Sigmoid colon (tissue), 3 donors: ENCODE results near the gene PATJ.
A peak's percentile ranks its signal among the peaks of the same experiment; 100 is the strongest.

Experiments used
- CTCF ChIP-seq, 4 experiments: fragments of 450-650 bp in 3 of 4; fragments of 200-600 bp in 1 of 4; IDR thresholded peaks; one replicate each; pipeline ENCODE4 v1.5.1; 2016 to 2019; ENCODE audit warnings: antibody characterized with exemption in 4 of 4, mild to moderate bottlenecking in 3 of 4, moderate library complexity in 2 of 4
- POLR2A ChIP-seq, 2 donors: fragments of 450-650 bp; IDR thresholded peaks; one replicate each; pipeline ENCODE4 v1.6.1; 2016; ENCODE audit warnings: antibody characterized with exemption in 2 of 2, mild to moderate bottlenecking in 2 of 2, moderate library complexity in 2 of 2

- TF ChIP-seq POLR2A (IDR thresholded peaks at IDR 0.05): no peak
- TF ChIP-seq CTCF (IDR thresholded peaks at IDR 0.05): peak; percentile 16 to 65 (median 60)
These were observed 433.4 kb downstream of the PATJ start for GRCh38 chr1:62175568-62176179.
